Thyroid gland (tissue), 4 donors: ENCODE measurements around the gene C1orf56. TPM values are rescaled to one million over a fixed set of nuclear protein-coding genes. Genes with fewer than 3 reads are reported as not detected.

Source experiments
- DNase-seq, 2 donors: peaks; one replicate each; pipeline ENCODE4 v3.0.0-alpha.2; 2019
- H3K27ac ChIP-seq, 3 donors: fragments of 200-600 bp; sonication (generic); 1 replicate in 2 of 3; 2 replicates in 1 of 3; pipeline ENCODE4 v1.5.1; 2016 to 2019; ENCODE audit warnings: mild to moderate bottlenecking in 1 of 3, moderate library complexity in 1 of 3
- H3K27me3 ChIP-seq: fragments of 200-600 bp; sonication (generic); one replicate; pipeline ENCODE4 v1.5.1; 2019
- H3K36me3 ChIP-seq, 2 donors: fragments of 200-600 bp; sonication (generic); one replicate each; pipeline ENCODE4 v1.5.1; 2016 to 2019
- H3K4me1 ChIP-seq, 2 donors: fragments of 200-600 bp; sonication (generic); one replicate each; pipeline ENCODE4 v1.5.1; 2017 to 2019
- H3K4me3 ChIP-seq, 3 donors: fragments of 200-600 bp; sonication (generic); replicated peaks in 1 of 3; 1 replicate in 2 of 3; 2 replicates in 1 of 3; pipeline ENCODE4 v1.5.1; 2016; ENCODE audit warnings: mild to moderate bottlenecking in 1 of 3
- H3K9me3 ChIP-seq: fragments of 200-600 bp; sonication (generic); one replicate; pipeline ENCODE4 v1.5.1; 2017
- POLR2A ChIP-seq, 2 donors: fragments of 450-650 bp; IDR thresholded peaks; one replicate each; pipeline ENCODE4 v1.6.1; 2017; ENCODE audit warnings: antibody characterized with exemption in 2 of 2, mild to moderate bottlenecking in 2 of 2, moderate library complexity in 1 of 2
- WGBS, 2 donors: methylation state at CpG; one replicate each; pipeline ENCODE4 v1.1.5; 2017; 5-methylcytosine and 5-hydroxymethylcytosine counted together
- intact Hi-C: fragments of 100-400 bp; cut with DNase I; formaldehyde crosslinking; loops from one replicate; pipeline ENCODE4 v1.15.1; 2023
- total RNA-seq, 4 donors: library from RNA; depleted of rRNA; stranded (reverse); fragments of >200 nt; gene quantifications; one replicate each; pipeline ENCODE4 v1.2.3, GENCODE V29; 2016
- TF ChIP-seq, protein P1 (sequence below), 6 experiments: fragments of 200-600 bp in 3 of 6; fragments of 450-650 bp in 3 of 6; sonication (generic) in 3 of 6; IDR thresholded peaks; one replicate each; pipeline ENCODE4 v1.5.1; 2016 to 2019; ENCODE audit warnings: antibody characterized with exemption in 6 of 6, mild to moderate bottlenecking in 2 of 6, inconsistent platforms in 1 of 6, moderate library complexity in 1 of 6

Gene C1orf56
- total RNA-seq, 4 donors from 2014 or later: 7.8 to 22.6 (median 14.8) TPM

DNA sequence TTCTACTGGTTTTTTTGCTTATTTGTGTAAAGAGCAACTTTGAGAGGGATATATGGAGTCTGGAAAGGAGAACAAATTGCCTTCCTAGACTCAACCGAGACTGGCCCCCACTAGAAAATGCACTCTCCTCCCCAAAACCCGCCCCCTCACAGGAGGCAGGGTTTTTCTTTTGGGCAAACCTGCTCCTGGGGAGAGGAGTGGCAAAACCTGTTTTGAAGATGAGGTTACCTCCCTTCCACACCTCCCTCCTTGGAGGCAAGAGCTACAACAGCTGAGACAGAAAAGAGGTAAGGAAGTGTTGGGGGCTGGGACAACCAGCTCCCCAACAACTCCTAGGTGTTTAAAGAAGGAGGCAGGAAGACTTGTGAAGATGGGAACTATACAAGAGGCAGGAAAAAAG is 11.2 kb upstream of the C1orf56 start, which contains the start of gene BNIPL:
TSS of gene BNIPL (plus strand) at position 231 of the 400 bp plus-strand sequence. CDS start at position 371, 140 bp downstream.
- H3K9me3 ChIP-seq: no peaks in the 10 kb centered on the region
- H3K4me1 ChIP-seq: peaks cover 5 to 6% of the 10 kb centered on the region in 2 donors
- H3K4me3 ChIP-seq: no peak within 1 kb of the TSS
- intact Hi-C loops: no loop called here
- H3K36me3 ChIP-seq: peaks cover 16 to 27% of the 10 kb centered on the region in 2 donors
- TF ChIP-seq, protein P1, sequence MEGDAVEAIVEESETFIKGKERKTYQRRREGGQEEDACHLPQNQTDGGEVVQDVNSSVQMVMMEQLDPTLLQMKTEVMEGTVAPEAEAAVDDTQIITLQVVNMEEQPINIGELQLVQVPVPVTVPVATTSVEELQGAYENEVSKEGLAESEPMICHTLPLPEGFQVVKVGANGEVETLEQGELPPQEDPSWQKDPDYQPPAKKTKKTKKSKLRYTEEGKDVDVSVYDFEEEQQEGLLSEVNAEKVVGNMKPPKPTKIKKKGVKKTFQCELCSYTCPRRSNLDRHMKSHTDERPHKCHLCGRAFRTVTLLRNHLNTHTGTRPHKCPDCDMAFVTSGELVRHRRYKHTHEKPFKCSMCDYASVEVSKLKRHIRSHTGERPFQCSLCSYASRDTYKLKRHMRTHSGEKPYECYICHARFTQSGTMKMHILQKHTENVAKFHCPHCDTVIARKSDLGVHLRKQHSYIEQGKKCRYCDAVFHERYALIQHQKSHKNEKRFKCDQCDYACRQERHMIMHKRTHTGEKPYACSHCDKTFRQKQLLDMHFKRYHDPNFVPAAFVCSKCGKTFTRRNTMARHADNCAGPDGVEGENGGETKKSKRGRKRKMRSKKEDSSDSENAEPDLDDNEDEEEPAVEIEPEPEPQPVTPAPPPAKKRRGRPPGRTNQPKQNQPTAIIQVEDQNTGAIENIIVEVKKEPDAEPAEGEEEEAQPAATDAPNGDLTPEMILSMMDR (IDR thresholded peaks at IDR 0.05): no peak
- TF ChIP-seq POLR2A (IDR thresholded peaks at IDR 0.05): peak in 1 of 2 donors; percentile 10
- H3K27ac ChIP-seq: peak within 1 kb of the TSS in 1 of 3 donors; percentile 30
- WGBS, 2 donors: 30 to 38% methylated on average over 2 of the region's 2 CpGs
- H3K27me3 ChIP-seq: no peaks in the 10 kb centered on the region
- peak; percentile 63 to 64 for DNase-seq

- Histone ChIP-seq H3K4me1 (peaks cover 5 to 6% of the 10 kb centered on the region in 2 donors), H3K36me3 (peaks cover 16 to 20% of the 10 kb centered on the region in 2 donors), H3K9me3 (no peaks in the 10 kb centered on the region), H3K4me3 (no peak overlapping the region), H3K27ac (peak overlapping the region in 1 of 3 donors; percentile 30), H3K27me3 (no peaks in the 10 kb centered on the region)
- 79 to 82% methylated on average over 6 of the region's 6 CpGs for WGBS, 2 donors
- DNase-seq: no peak
- TF ChIP-seq POLR2A (IDR thresholded peaks at IDR 0.05): no peak
- TF ChIP-seq, protein P1 (IDR thresholded peaks at IDR 0.05): no peak
- intact Hi-C loops: no loop called here
These were observed 10.5 kb upstream of the C1orf56 start for GRCh38 chr1:151037032-151037431.

- peaks cover 5 to 6% of the 10 kb centered on the region in 2 donors for H3K4me1 ChIP-seq
- no peak overlapping the region for H3K4me3 ChIP-seq
- TF ChIP-seq, protein P1 (IDR thresholded peaks at IDR 0.05): no peak
- TF ChIP-seq POLR2A (IDR thresholded peaks at IDR 0.05): no peak
- H3K9me3 ChIP-seq: no peaks in the 10 kb centered on the region
- peaks cover 6 to 11% of the 10 kb centered on the region in 2 donors for H3K36me3 ChIP-seq
- intact Hi-C loops: no loop called here
- H3K27ac ChIP-seq: no peak overlapping the region
- DNase-seq: no peak
- no peaks in the 10 kb centered on the region for H3K27me3 ChIP-seq
- 94 to 95% methylated on average over 3 of the region's 3 CpGs for WGBS, 2 donors
These were observed 8.0 kb upstream of the C1orf56 start for GRCh38 chr1:151039521-151039920.

GRCh38 chr1:151043163-151043562 is 4.4 kb upstream of the C1orf56 start:
- intact Hi-C loops: no loop called here
- no peak overlapping the region for H3K4me3 ChIP-seq
- TF ChIP-seq, protein P1 (IDR thresholded peaks at IDR 0.05): no peak
- no peak for TF ChIP-seq POLR2A (IDR thresholded peaks at IDR 0.05)
- H3K4me1 ChIP-seq: peaks cover 5% of the 10 kb centered on the region in 2 donors
- no peaks in the 10 kb centered on the region for H3K9me3 ChIP-seq
- no peaks in the 10 kb centered on the region for H3K27me3 ChIP-seq
- DNase-seq: no peak
- H3K27ac ChIP-seq: no peak overlapping the region
- H3K36me3 ChIP-seq: peaks cover 0 to 5% of the 10 kb centered on the region in 2 donors
- WGBS, 2 donors: 80 to 88% methylated on average over 1 of the region's 1 CpG

- peak overlapping the region; percentile 42 to 74 (median 69) for H3K4me3 ChIP-seq
- H3K27ac ChIP-seq: peak overlapping the region; percentile 89 to 95 (median 95)
- peak; percentile 82 to 84 for DNase-seq
- peaks cover 11 to 21% of the 10 kb centered on the region in 2 donors for H3K36me3 ChIP-seq
- no peak for TF ChIP-seq POLR2A (IDR thresholded peaks at IDR 0.05)
- TF ChIP-seq, protein P1 (IDR thresholded peaks at IDR 0.05): peak in 4 of 6 experiments; percentile 17 to 56 (median 56)
- H3K27me3 ChIP-seq: no peaks in the 10 kb centered on the region
- no peaks in the 10 kb centered on the region for H3K9me3 ChIP-seq
- intact Hi-C loops: no loop called here
- H3K4me1 ChIP-seq: peaks cover 11 to 18% of the 10 kb centered on the region in 2 donors
- WGBS, 2 donors: 0 to 1% methylated on average over 17 to 23 of the region's 48 CpGs
These were observed 534 bp downstream of the C1orf56 start for GRCh38 chr1:151047925-151048644.
